GM18499 (cell line): ENCODE data around the gene ZNF555.

Experiments used
- ATAC-seq: cut with Tn5 transposase; IDR thresholded peaks from one replicate; pipeline ENCODE4 v1.9.1; 2021; ENCODE audit warnings: moderate number of reproducible peaks; ENCODE audit not compliant: insufficient read depth, unreplicated experiment

ZNF555 gene

DNA sequence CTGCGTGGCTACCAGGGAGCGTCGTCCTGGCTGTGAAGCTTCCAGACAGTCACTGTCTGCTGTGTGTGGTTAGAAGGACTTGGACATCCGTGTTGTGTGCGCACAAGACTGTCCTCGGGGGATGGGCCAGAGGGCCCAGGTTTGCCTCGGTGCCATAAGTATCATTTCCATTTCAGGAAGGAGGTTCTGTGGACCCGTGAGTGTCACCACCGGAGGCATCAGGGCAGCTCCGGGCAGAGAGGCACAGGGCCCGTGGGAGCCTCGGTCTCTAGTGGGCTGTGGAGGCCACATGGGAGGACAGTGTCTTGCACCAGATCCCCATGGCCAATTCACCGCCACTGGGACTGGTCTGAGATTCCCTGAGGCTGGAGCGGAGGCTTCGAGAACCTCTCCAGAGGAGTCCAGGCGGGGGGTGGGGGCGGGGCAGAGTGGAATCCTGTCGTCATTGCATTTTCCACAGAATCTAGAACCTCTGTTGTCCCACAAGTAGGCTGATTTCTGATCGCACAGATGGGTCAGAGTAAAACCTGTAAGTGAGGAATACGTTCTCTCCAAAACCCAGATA is 65.4 kb downstream of the ZNF555 start:
- no peak for ATAC-seq
